Measurements from ENCODE around the gene CKLF. TPM values are rescaled to one million over a fixed set of nuclear protein-coding genes. Genes with fewer than 3 reads are reported as not detected.

CKLF gene
- total RNA-seq, 1 experiment from 2014 or later = 21.0 TPM

- Mint-ChIP-seq H3K4me3 (no peak overlapping the region), H3K36me3 (no peaks in the 10 kb centered on the region), H3K9me3 (no peaks in the 10 kb centered on the region), H3K27me3 (ENCODE audit: low read depth) (no peaks in the 10 kb centered on the region), H3K27ac (no peak overlapping the region), H3K4me1 (peaks cover 13% of the 10 kb centered on the region)
- DNase-seq (ENCODE audit: low spot score) (no peak), ATAC-seq (no peak)
- TF ChIP-seq OVOL2 (CRISPR knock-in tag; IDR thresholded peaks at IDR 0.05; ENCODE audit: borderline replicate concordance) = no peak
- no peak for TF ChIP-seq IRF1 (CRISPR knock-in tag; IDR thresholded peaks at IDR 0.05)
- no peak for TF ChIP-seq CTCF (IDR thresholded peaks at IDR 0.05)
- no peak for TF ChIP-seq FOXP4 (CRISPR knock-in tag; IDR thresholded peaks at IDR 0.05)
- TF ChIP-seq PRDM15 (CRISPR knock-in tag; IDR thresholded peaks at IDR 0.05) = no peak
- no peak for TF ChIP-seq MAX (CRISPR knock-in tag; IDR thresholded peaks at IDR 0.05)
- TF ChIP-seq ZNF263 (CRISPR knock-in tag; IDR thresholded peaks at IDR 0.05; ENCODE audit: low read depth) = no peak
- no peak for TF ChIP-seq CREM (CRISPR knock-in tag; IDR thresholded peaks at IDR 0.05)
- TF ChIP-seq ZNF317 (CRISPR knock-in tag; IDR thresholded peaks at IDR 0.05; ENCODE audit: borderline replicate concordance, low read depth) = no peak
- TF ChIP-seq MLX (CRISPR knock-in tag; IDR thresholded peaks at IDR 0.05) = no peak
- TF ChIP-seq NR2C2 (CRISPR knock-in tag; IDR thresholded peaks at IDR 0.05) = no peak
- no peak for TF ChIP-seq HMGA2 (CRISPR knock-in tag; IDR thresholded peaks at IDR 0.05)
- POLR2A ChIA-PET = no interaction called here
- CTCF ChIA-PET = interaction anchor here (0.6 to 1.4 kb wide), 4 partner anchors 11 to 131 kb away, joined by 3 to 5 read pairs (median 5); no protein-coding TSS in a partner anchor
Measured at GRCh38 chr16:66537236-66537635, 15.1 kb upstream of the CKLF start.

- DNase-seq (ENCODE audit: low spot score) (no peak), ATAC-seq (no peak)
- Mint-ChIP-seq H3K27me3 (ENCODE audit: low read depth) (no peaks in the 10 kb centered on the region), H3K36me3 (no peaks in the 10 kb centered on the region), H3K9me3 (no peaks in the 10 kb centered on the region), H3K4me1 (peaks cover 17% of the 10 kb centered on the region), H3K4me3 (no peak overlapping the region), H3K27ac (no peak overlapping the region)
- CTCF ChIA-PET = no interaction called here
- POLR2A ChIA-PET = no interaction called here
- no peak for TF ChIP-seq AR (CRISPR knock-in tag; IDR thresholded peaks at IDR 0.05)
- no peak for TF ChIP-seq ZNF425 (CRISPR knock-in tag; conservative IDR thresholded peaks at IDR 0.05)
- TF ChIP-seq NR1H2 (CRISPR knock-in tag; IDR thresholded peaks at IDR 0.05) = no peak
- TF ChIP-seq PRDM15 (CRISPR knock-in tag; IDR thresholded peaks at IDR 0.05) = no peak
Measured at GRCh38 chr16:66538910-66539309, 13.5 kb upstream of the CKLF start.

Data from WTC11 (cell line).